AG09309 (cell line): ENCODE results near the gene LRP3.

Experiments
- DNase-seq: peaks from one replicate; pipeline ENCODE4 v3.0.0-alpha.2; 2010; ENCODE audit warnings: low read depth
- H3K4me3 ChIP-seq: 2 replicates; pipeline ENCODE4 v1.5.1; 2011; ENCODE audit warnings: mild to moderate bottlenecking, low read depth, low read length, moderate library complexity; ENCODE audit not compliant: control insufficient read depth
- CTCF ChIP-seq: IDR thresholded peaks from 2 replicates; pipeline ENCODE4 v1.5.1; 2011; ENCODE audit warnings: mild to moderate bottlenecking, low read depth, low read length, inconsistent platforms; ENCODE audit not compliant: insufficient read depth, control insufficient read depth; ENCODE audit errors: missing control alignments

The LRP3 gene

DNA sequence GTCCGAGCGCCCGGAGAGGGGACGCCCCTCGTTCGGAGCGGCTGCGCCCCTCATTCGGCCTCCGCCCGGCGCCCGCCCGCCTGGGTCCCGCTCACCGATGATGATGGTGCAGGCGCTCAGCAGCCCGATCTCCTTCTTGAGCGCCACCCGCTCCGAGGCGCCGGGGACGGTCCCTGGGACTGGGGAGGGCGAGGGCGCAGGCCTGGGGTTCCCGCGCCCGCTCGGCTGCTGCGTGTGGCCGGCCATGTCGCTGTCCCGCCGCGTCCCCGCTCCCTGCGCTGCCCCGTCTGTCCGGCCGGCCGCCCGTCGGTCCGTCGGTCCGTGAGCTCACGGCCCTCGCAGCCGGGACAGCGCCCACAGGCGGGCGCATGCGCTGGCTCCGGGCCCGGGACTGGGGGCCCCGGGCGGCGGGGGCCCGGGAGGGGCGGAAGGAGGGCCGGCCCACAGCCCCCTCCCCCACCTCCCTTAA, 31.4 kb downstream of the LRP3 start, which contains the start of gene SLC7A10:
SLC7A10 (minus strand) TSS at position 393 of the 469 bp plus-strand sequence; CDS start at position 246, 147 bp downstream.
- no peak for DNase-seq
- H3K4me3 ChIP-seq = no peak within 1 kb of the TSS
- no peak for TF ChIP-seq CTCF

- no peak for TF ChIP-seq CTCF
- no peak overlapping the region for H3K4me3 ChIP-seq
- no peak for DNase-seq
Observed at GRCh38 chr19:33226550-33227241, 32.6 kb downstream of the LRP3 start.

- no peak for DNase-seq
- no peak overlapping the region for H3K4me3 ChIP-seq
- TF ChIP-seq CTCF = no peak
Observed at GRCh38 chr19:33227242-33227650, 33.1 kb downstream of the LRP3 start.

DNA sequence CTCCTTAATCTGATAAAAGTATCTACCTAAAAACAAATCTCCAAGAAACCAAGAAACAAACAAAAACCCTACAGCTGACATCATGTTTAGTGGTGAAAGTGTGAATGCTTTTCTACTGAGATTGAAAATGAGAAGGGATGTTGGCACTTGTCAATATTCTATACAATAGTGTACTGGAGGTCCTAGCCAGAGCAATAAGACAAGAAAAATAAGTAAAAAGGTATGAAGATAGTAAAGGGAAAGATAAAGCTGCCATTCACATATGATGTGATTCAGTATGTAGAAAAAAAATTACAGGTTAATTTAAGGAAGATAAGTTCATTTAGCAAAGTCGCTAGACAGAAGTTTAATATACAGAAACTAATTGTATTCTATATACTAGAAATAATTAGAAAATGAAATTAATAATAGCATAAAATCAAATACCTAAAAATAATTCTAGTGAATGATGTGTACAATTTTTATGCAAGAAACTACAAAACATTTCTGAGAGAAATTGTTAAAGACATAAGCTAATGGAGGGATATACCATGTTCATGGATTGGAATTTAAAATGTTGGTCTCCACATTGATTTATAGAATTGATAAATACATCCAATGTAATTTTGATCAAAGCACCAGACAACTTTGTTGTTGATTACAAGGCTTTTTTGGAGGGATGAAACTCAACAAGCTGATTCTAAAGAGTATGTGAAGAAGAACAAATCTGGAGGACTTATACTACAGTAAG, 33.9 kb downstream of the LRP3 start:
- no peak for TF ChIP-seq CTCF
- H3K4me3 ChIP-seq = no peak overlapping the region
- no peak for DNase-seq

DNA sequence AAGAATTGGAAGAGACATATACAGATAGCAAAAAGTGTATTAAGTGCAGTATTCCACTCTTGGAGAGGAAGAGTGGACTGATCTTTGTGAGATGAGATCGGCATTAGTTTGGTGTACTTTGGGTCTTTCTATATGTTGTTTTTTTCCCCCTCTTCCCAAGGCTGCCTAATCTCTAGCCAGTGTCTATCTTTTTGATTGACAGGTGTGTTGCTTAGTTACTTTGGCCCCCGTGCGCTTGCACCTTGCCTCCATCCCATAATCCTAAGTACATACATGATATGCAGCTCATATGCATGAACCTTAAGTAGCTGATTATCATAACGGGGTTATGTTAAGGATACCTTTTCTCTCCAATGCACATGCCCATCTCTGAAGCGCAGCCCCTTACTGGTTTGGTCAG, 35.8 kb downstream of the LRP3 start:
- TF ChIP-seq CTCF = no peak
- H3K4me3 ChIP-seq = no peak overlapping the region
- no peak for DNase-seq

DNA sequence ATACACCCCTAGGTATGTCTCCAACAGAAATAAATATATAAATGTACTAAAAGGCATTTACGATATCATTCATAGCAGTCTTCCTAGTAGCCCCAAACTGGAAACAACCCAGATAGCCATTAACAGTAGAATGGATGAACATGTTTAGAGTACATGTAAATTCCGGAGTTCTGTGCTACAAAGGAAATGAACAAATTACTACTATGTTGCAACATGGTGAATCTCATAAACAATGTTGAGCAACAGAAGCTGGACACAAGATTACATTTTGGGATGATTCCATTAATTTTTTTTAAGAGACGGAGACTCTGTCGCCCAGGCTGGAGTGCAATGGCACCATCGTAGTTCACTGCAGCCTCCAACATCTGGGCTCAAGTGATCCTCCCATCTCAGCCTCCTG, 37.4 kb downstream of the LRP3 start:
- peak; percentile 42 for DNase-seq
- no peak for TF ChIP-seq CTCF
- H3K4me3 ChIP-seq = no peak overlapping the region
